HEK293 (cell line): Measurements from ENCODE around the gene MSX1.

Experiments
- CTCF ChIA-PET: fragments of 350-600 bp; formaldehyde crosslinking; extraction: SDS; loops from one replicate; lab custom pipeline; 2021; ENCODE audit warnings: antibody characterized with exemption; lab: Yijun Ruan, JAX
- POLR2A ChIA-PET: fragments of 300-600 bp; formaldehyde crosslinking; extraction: SDS; loops from one replicate; lab custom pipeline; 2020; ENCODE audit warnings: antibody characterized with exemption, inconsistent platforms; lab: Yijun Ruan, JAX
- H3K27ac ChIP-seq: fragments of 200-500 bp; sonication (Bioruptor generic); 2 replicates; pipeline ENCODE4 v1.5.1; 2014; ENCODE audit warnings: low read depth, low read length, control low read depth, inconsistent platforms; ENCODE audit errors: extremely low read depth
- H3K36me3 ChIP-seq, 2 experiments: fragments of 200-500 bp in 1 of 2; sonication (Bioruptor generic) in 1 of 2; 1 replicate in 1 of 2; 2 replicates in 1 of 2; pipeline ENCODE4 v1.5.1; 2014 to 2017; ENCODE audit warnings: inconsistent platforms in 2 of 2, low read length in 2 of 2; ENCODE audit not compliant: control insufficient read depth in 2 of 2, insufficient read depth in 1 of 2
- H3K4me1 ChIP-seq: fragments of 200-500 bp; sonication (Bioruptor generic); 2 replicates; pipeline ENCODE4 v1.5.1; 2014; ENCODE audit warnings: mild to moderate bottlenecking, low read length, inconsistent platforms; ENCODE audit not compliant: control insufficient read depth, insufficient read depth
- H3K4me3 ChIP-seq: 2 replicates; pipeline ENCODE4 v1.5.1; 2011; ENCODE audit warnings: low read depth, mild to moderate bottlenecking, control low read depth, low read length, moderate library complexity
- H3K9me3 ChIP-seq: fragments of 200-500 bp; sonication (Bioruptor generic); 2 replicates; pipeline ENCODE4 v1.5.1; 2014; ENCODE audit warnings: low read depth, low read length, inconsistent platforms; ENCODE audit not compliant: control insufficient read depth, insufficient read depth
- GLI2 ChIP-seq: fragments of 450-650 bp; formaldehyde crosslinking; IDR thresholded peaks from 2 replicates; pipeline ENCODE4; 2017; ENCODE audit warnings: missing biosample characterization, missing genetic modification characterization, low read depth, borderline replicate concordance
- SP7 ChIP-seq: fragments of 450-650 bp; formaldehyde crosslinking; IDR thresholded peaks from 2 replicates; pipeline ENCODE4 v1.5.1; 2016; ENCODE audit warnings: missing biosample characterization, missing genetic modification characterization
- ZBTB7A ChIP-seq: fragments of 450-650 bp; formaldehyde crosslinking; IDR thresholded peaks from 2 replicates; pipeline ENCODE4 v1.5.1; 2016; ENCODE audit warnings: low read depth, missing biosample characterization, missing genetic modification characterization
- ZNF140 ChIP-seq: fragments of 450-650 bp; formaldehyde crosslinking; IDR thresholded peaks from 2 replicates; pipeline ENCODE4 v1.5.1; 2016; ENCODE audit warnings: missing biosample characterization, missing genetic modification characterization
- ZNF169 ChIP-seq: fragments of 450-650 bp; formaldehyde crosslinking; IDR thresholded peaks from 2 replicates; pipeline ENCODE4 v1.5.1; 2016; ENCODE audit warnings: missing biosample characterization, missing genetic modification characterization
- ZNF423 ChIP-seq: fragments of 450-650 bp; formaldehyde crosslinking; IDR thresholded peaks from 2 replicates; pipeline ENCODE4 v1.5.1; 2016; ENCODE audit warnings: missing biosample characterization, missing genetic modification characterization
- ZNF560 ChIP-seq: fragments of 450-650 bp; formaldehyde crosslinking; IDR thresholded peaks from 2 replicates; pipeline ENCODE4 v1.5.1; 2017; ENCODE audit warnings: missing biosample characterization, missing genetic modification characterization, borderline replicate concordance
- ZNF571 ChIP-seq: fragments of 450-650 bp; formaldehyde crosslinking; IDR thresholded peaks from 2 replicates; pipeline ENCODE4 v1.5.0; 2017; ENCODE audit warnings: missing biosample characterization, missing genetic modification characterization
- ZNF677 ChIP-seq: fragments of 450-650 bp; IDR thresholded peaks from 2 replicates; pipeline ENCODE4 v1.5.0; 2018; ENCODE audit warnings: missing biosample characterization, mild to moderate bottlenecking, missing genetic modification characterization, moderate library complexity
- TF ChIP-seq, protein P1 (sequence below): fragments of 450-650 bp; formaldehyde crosslinking; IDR thresholded peaks from 2 replicates; pipeline ENCODE4 v1.5.1; 2016; ENCODE audit warnings: missing biosample characterization, missing genetic modification characterization
- TF ChIP-seq, protein P2 (sequence below): fragments of 450-650 bp; formaldehyde crosslinking; IDR thresholded peaks from 2 replicates; pipeline ENCODE4 v1.5.1; 2017; ENCODE audit warnings: missing biosample characterization, missing genetic modification characterization
- TF ChIP-seq, protein P3 (sequence below): fragments of 450-650 bp; formaldehyde crosslinking; IDR thresholded peaks from 2 replicates; pipeline ENCODE4 v1.5.1; 2016; ENCODE audit warnings: missing biosample characterization, missing genetic modification characterization
- TF ChIP-seq, protein P4 (sequence below): fragments of 450-650 bp; formaldehyde crosslinking; IDR thresholded peaks from 2 replicates; pipeline ENCODE4 v1.5.1; 2016; ENCODE audit warnings: missing biosample characterization, missing genetic modification characterization, borderline replicate concordance
- TF ChIP-seq, protein P5 (sequence below): fragments of 450-650 bp; formaldehyde crosslinking; IDR thresholded peaks from 2 replicates; pipeline ENCODE4 v1.5.1; 2017; ENCODE audit warnings: missing biosample characterization, missing genetic modification characterization
- TF ChIP-seq, protein P6 (sequence below): fragments of 450-650 bp; formaldehyde crosslinking; IDR thresholded peaks from 2 replicates; pipeline ENCODE4 v1.5.1; 2016; ENCODE audit warnings: missing biosample characterization, missing genetic modification characterization

MSX1 gene

DNA sequence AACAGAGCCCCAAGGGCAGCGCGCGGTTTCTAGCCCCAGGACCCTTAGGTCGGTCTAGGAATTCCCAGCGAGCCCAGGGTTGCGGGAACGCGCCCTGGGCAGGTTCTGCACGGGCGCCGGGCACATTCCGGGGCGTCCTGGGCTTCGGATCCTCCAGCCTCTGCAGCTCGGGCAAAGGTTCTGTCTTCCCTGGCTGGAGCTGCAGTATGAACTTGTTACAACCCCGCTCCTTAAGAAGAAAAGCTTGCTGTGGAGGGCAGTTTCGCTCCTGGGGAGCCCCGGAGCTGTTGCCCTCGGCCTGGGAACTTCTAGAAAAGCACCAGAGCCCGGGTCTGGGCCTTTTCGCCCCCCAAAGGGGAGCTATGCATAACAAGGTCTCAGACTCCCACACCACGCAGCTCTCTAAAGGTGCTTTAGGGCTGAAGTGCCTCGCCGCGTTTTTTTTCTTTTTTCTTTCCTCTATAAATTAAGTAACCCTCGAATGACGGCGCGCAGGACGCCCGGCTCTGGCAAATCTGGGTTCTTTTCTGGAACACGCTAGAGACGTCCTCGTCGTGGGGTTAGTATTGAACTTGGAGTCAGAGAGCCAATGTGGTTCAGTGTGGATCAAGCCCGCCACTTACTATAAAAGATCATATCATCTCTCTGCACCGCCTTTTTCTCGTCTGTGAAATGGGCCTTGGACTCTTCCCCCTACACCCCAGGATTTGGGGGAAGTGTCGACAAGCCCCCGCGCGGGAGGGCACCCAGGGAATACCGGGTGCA, 5.7 kb downstream of the MSX1 start (continued):
- TF ChIP-seq, protein P1, sequence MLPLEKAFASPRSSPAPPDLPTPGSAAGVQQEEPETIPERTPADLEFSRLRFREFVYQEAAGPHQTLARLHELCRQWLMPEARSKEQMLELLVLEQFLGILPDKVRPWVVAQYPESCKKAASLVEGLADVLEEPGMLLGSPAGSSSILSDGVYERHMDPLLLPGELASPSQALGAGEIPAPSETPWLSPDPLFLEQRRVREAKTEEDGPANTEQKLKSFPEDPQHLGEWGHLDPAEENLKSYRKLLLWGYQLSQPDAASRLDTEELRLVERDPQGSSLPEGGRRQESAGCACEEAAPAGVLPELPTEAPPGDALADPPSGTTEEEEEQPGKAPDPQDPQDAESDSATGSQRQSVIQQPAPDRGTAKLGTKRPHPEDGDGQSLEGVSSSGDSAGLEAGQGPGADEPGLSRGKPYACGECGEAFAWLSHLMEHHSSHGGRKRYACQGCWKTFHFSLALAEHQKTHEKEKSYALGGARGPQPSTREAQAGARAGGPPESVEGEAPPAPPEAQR (tag by site-specific recombination): no peak
- TF ChIP-seq GLI2 (tag by site-specific recombination): no peak
- TF ChIP-seq ZNF677: no peak
- TF ChIP-seq ZNF571 (tag by site-specific recombination): no peak
- TF ChIP-seq, protein P2, sequence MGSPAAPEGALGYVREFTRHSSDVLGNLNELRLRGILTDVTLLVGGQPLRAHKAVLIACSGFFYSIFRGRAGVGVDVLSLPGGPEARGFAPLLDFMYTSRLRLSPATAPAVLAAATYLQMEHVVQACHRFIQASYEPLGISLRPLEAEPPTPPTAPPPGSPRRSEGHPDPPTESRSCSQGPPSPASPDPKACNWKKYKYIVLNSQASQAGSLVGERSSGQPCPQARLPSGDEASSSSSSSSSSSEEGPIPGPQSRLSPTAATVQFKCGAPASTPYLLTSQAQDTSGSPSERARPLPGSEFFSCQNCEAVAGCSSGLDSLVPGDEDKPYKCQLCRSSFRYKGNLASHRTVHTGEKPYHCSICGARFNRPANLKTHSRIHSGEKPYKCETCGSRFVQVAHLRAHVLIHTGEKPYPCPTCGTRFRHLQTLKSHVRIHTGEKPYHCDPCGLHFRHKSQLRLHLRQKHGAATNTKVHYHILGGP (tag by site-specific recombination): no peak
- no peak for TF ChIP-seq ZBTB7A (tag by site-specific recombination)
- TF ChIP-seq SP7 (tag by site-specific recombination): no peak
- TF ChIP-seq, protein P3, sequence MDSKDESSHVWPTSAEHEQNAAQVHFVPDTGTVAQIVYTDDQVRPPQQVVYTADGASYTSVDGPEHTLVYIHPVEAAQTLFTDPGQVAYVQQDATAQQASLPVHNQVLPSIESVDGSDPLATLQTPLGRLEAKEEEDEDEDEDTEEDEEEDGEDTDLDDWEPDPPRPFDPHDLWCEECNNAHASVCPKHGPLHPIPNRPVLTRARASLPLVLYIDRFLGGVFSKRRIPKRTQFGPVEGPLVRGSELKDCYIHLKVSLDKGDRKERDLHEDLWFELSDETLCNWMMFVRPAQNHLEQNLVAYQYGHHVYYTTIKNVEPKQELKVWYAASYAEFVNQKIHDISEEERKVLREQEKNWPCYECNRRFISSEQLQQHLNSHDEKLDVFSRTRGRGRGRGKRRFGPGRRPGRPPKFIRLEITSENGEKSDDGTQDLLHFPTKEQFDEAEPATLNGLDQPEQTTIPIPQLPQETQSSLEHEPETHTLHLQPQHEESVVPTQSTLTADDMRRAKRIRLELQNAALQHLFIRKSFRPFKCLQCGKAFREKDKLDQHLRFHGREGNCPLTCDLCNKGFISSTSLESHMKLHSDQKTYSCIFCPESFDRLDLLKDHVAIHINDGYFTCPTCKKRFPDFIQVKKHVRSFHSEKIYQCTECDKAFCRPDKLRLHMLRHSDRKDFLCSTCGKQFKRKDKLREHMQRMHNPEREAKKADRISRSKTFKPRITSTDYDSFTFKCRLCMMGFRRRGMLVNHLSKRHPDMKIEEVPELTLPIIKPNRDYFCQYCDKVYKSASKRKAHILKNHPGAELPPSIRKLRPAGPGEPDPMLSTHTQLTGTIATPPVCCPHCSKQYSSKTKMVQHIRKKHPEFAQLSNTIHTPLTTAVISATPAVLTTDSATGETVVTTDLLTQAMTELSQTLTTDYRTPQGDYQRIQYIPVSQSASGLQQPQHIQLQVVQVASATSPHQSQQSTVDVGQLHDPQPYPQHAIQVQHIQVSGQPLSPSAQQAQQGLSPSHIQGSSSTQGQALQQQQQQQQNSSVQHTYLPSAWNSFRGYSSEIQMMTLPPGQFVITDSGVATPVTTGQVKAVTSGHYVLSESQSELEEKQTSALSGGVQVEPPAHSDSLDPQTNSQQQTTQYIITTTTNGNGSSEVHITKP (tag by site-specific recombination): no peak
- TF ChIP-seq ZNF140 (tag by site-specific recombination): no peak

DNA sequence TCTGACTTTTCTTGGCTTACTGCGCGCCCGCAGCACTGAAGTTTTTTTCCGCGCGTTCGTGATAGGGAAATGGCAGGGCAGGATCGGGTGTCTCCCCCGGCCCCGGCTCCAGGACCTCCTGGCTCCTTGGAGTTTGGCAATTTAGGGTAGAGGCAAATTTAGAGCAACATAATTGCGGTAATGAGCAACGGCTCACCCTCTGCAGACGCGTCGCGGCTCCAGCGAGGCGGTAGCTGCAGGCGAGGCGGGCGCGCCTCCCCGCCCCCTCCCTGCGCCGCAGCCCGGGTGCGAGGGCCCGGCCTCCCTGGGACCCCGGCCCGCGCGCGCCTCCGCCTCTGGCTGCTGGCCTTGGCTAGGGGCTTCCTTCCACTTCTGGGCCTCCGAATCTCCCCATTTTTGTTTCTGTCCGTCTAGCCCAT, 6.2 kb downstream of the MSX1 start:
- peaks cover 0 to 27% of the 10 kb centered on the region in 2 experiments; a peak in 1 of 3 replicates for H3K36me3 ChIP-seq
- H3K4me1 ChIP-seq: no peaks in the 10 kb centered on the region; the same call in 1 of the 2 replicates
- H3K9me3 ChIP-seq: no peaks in the 10 kb centered on the region
- ChIA-PET CTCF (no interaction called here), POLR2A (no interaction called here)
- no peak overlapping the region for H3K4me3 ChIP-seq
- H3K27ac ChIP-seq: no peak overlapping the region
- no peak for TF ChIP-seq ZNF423
- TF ChIP-seq, protein P4, sequence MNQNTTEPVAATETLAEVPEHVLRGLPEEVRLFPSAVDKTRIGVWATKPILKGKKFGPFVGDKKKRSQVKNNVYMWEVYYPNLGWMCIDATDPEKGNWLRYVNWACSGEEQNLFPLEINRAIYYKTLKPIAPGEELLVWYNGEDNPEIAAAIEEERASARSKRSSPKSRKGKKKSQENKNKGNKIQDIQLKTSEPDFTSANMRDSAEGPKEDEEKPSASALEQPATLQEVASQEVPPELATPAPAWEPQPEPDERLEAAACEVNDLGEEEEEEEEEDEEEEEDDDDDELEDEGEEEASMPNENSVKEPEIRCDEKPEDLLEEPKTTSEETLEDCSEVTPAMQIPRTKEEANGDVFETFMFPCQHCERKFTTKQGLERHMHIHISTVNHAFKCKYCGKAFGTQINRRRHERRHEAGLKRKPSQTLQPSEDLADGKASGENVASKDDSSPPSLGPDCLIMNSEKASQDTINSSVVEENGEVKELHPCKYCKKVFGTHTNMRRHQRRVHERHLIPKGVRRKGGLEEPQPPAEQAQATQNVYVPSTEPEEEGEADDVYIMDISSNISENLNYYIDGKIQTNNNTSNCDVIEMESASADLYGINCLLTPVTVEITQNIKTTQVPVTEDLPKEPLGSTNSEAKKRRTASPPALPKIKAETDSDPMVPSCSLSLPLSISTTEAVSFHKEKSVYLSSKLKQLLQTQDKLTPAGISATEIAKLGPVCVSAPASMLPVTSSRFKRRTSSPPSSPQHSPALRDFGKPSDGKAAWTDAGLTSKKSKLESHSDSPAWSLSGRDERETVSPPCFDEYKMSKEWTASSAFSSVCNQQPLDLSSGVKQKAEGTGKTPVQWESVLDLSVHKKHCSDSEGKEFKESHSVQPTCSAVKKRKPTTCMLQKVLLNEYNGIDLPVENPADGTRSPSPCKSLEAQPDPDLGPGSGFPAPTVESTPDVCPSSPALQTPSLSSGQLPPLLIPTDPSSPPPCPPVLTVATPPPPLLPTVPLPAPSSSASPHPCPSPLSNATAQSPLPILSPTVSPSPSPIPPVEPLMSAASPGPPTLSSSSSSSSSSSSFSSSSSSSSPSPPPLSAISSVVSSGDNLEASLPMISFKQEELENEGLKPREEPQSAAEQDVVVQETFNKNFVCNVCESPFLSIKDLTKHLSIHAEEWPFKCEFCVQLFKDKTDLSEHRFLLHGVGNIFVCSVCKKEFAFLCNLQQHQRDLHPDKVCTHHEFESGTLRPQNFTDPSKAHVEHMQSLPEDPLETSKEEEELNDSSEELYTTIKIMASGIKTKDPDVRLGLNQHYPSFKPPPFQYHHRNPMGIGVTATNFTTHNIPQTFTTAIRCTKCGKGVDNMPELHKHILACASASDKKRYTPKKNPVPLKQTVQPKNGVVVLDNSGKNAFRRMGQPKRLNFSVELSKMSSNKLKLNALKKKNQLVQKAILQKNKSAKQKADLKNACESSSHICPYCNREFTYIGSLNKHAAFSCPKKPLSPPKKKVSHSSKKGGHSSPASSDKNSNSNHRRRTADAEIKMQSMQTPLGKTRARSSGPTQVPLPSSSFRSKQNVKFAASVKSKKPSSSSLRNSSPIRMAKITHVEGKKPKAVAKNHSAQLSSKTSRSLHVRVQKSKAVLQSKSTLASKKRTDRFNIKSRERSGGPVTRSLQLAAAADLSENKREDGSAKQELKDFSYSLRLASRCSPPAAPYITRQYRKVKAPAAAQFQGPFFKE: no peak
- TF ChIP-seq ZNF169 (tag by site-specific recombination): no peak
- TF ChIP-seq, protein P5, sequence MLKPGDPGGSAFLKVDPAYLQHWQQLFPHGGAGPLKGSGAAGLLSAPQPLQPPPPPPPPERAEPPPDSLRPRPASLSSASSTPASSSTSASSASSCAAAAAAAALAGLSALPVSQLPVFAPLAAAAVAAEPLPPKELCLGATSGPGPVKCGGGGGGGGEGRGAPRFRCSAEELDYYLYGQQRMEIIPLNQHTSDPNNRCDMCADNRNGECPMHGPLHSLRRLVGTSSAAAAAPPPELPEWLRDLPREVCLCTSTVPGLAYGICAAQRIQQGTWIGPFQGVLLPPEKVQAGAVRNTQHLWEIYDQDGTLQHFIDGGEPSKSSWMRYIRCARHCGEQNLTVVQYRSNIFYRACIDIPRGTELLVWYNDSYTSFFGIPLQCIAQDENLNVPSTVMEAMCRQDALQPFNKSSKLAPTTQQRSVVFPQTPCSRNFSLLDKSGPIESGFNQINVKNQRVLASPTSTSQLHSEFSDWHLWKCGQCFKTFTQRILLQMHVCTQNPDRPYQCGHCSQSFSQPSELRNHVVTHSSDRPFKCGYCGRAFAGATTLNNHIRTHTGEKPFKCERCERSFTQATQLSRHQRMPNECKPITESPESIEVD (tag by site-specific recombination): no peak
- TF ChIP-seq, protein P6, sequence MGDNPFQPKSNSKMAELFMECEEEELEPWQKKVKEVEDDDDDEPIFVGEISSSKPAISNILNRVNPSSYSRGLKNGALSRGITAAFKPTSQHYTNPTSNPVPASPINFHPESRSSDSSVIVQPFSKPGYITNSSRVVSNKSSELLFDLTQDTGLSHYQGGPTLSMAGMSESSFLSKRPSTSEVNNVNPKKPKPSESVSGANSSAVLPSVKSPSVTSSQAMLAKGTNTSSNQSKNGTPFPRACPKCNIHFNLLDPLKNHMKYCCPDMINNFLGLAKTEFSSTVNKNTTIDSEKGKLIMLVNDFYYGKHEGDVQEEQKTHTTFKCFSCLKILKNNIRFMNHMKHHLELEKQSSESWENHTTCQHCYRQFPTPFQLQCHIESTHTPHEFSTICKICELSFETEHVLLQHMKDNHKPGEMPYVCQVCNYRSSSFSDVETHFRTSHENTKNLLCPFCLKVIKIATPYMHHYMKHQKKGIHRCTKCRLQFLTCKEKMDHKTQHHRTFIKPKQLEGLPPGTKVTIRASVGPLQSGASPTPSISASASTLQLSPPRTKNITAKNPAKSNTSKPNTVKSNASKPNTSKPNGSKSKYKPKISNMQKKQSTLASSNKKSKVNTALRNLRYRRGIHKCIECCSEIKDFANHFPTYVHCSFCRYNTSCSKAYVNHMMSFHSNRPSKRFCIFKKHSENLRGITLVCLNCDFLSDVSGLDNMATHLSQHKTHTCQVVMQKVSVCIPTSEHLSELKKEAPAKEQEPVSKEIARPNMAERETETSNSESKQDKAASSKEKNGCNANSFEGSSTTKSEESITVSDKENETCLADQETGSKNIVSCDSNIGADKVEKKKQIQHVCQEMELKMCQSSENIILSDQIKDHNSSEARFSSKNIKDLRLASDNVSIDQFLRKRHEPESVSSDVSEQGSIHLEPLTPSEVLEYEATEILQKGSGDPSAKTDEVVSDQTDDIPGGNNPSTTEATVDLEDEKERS (tag by site-specific recombination): no peak
- TF ChIP-seq, protein P1 (tag by site-specific recombination): no peak
- TF ChIP-seq ZNF560 (tag by site-specific recombination): no peak
